ENCODE measurements around the gene ARHGAP26.

GRCh38 chr5:142817949-142818431, 47.8 kb downstream of the ARHGAP26 start:
- TF ChIP-seq CTCF (IDR thresholded peaks at IDR 0.05) (no peak), POLR2AphosphoS5 (IDR thresholded peaks at IDR 0.05) (peak in 1 of 3 donors; percentile 19), EP300 (IDR thresholded peaks at IDR 0.05) (no peak), POLR2A (IDR thresholded peaks at IDR 0.05) (no peak)
